ENCODE data around the gene SNX22.
A peak's percentile ranks its signal among the peaks of the same experiment; 100 is the strongest.

SNX22 gene

GRCh38 chr15:64134345-64134829 is 17.1 kb upstream of the SNX22 start:
- DNase-seq = no peak

DNA sequence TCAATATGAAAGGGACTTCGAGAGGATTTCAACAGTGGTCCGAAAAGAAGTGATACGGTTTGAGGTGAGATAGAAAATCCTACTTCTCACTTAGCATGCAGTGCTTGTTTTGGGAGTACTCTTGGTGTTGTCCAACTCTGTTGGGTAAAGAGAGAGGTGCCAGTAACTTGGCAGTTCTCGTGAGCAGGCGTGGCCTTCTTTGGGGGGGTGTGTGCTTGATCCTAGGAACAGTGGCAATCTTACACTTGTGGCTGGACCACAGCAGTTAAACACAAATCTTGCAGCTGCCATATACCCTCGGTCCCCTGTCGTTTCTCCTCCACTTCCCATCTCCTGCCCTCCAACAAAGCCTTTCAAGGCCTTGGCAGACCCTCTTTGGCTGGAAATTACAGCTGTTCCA is 15.2 kb upstream of the SNX22 start:
- no peak for DNase-seq

GRCh38 chr15:64137226-64137833 is 14.2 kb upstream of the SNX22 start:
- DNase-seq = no peak

- DNase-seq = no peak
Measured at GRCh38 chr15:64138331-64138941, 13.1 kb upstream of the SNX22 start.

DNA sequence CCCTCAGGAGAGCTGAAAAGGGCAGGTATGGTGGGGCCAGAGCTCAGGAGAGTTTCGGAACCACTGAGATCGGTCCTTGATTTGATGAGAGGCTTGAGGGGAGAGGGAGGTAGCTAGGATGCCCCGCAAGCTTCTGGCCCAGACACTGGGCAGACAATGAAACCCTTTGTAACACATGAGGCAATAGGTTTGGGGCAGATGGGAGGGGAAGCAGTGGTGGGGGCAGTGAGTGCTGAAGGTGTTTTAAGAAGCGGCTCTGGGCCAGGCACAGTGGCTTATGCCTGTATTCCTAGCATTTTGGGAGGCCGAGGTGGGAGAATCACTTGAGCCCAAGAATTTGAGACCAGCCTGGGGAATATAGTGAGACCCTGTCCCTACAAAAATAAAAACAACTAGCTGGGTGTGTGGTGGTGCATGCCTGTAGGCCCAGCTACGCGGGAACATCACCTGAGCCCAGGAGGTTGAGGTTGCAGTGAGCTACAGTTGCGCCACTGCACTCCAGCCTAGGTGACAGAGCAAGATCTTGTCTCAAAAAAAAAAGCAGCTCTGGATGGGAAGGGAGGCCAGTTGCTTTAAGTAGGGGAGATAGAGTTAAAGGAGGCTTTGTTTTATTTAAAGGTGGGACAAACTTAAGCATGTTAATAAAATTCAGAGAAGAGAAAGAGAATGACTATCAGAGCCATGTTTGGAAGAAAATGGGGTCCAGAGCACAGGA is 9.6 kb upstream of the SNX22 start:
- no peak for DNase-seq

DNA sequence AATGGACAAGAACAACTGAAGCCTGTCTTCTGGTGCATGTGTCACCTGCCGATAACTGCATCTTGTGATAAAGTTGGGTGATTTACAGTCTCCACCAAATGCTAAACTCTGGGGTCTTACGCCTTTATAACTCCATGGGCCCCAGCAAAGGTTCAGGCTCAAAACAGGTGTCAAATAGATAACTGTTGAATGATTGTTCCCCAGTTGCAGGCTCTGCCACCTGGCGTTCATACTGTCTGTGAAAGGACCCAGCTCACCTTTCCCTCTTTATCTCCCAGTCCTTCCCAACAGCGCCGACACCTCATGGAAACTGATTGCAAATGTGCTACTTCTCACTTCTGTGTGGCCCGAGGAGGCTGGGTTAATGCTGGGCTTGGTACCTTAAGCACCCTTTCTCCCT is 8.3 kb upstream of the SNX22 start:
- no peak for DNase-seq

- DNase-seq = no peak
Measured at GRCh38 chr15:64144192-64144564, 7.4 kb upstream of the SNX22 start.

DNA sequence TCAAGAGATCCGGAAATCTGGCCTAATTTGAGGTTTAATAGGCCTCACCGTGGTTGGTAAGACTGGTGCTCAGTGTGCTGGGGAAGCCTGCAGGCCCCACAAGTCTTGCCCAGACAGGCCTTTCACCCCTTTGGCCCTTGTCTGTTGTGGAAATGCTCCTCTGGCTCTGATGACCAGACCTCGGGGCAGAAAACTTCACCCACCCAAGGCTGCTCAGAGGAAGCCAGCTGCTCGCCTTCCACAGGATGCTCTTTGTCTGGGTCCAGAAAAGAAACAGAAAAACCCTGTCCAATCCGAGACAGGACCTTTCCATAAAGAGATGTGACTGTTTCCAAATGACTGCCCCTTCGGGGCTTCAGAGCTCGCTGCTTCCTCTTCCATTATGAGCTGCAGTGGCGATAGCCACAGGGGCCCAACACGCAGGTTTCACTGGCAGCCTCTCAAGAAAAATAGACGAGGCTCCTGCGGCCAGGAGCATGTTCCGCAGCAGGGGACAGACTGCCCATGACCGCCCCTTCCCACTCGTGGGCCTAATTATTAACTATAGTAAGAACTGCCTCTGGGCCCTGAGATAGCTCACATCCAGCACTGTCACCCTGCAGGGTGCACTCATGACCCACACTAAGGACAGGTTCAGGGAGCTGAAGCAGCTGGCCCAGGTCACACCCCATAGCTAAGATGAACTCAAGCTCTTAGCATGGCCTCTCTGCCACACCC is 6.8 kb upstream of the SNX22 start:
- no peak for DNase-seq

GRCh38 chr15:64146041-64146440 is 5.5 kb upstream of the SNX22 start:
- peak; percentile 53 for DNase-seq

DNA sequence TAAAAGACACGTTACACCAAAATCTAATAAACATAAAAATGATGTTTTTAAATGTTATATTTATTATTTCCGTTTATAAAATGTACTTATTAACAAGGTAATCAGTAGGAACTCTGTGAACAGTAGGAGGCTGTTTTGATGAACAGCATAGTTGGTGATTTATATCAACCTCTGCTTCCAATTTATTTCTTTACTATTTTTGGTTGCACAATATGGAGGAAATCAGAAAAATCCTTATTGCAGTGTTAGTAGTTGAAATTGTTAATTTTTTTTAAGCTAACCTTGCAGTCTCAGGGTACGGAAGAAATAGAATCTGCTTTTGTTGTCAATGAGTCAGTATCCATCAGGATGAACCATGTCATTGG is 5.0 kb upstream of the SNX22 start:
- DNase-seq = no peak

DNA sequence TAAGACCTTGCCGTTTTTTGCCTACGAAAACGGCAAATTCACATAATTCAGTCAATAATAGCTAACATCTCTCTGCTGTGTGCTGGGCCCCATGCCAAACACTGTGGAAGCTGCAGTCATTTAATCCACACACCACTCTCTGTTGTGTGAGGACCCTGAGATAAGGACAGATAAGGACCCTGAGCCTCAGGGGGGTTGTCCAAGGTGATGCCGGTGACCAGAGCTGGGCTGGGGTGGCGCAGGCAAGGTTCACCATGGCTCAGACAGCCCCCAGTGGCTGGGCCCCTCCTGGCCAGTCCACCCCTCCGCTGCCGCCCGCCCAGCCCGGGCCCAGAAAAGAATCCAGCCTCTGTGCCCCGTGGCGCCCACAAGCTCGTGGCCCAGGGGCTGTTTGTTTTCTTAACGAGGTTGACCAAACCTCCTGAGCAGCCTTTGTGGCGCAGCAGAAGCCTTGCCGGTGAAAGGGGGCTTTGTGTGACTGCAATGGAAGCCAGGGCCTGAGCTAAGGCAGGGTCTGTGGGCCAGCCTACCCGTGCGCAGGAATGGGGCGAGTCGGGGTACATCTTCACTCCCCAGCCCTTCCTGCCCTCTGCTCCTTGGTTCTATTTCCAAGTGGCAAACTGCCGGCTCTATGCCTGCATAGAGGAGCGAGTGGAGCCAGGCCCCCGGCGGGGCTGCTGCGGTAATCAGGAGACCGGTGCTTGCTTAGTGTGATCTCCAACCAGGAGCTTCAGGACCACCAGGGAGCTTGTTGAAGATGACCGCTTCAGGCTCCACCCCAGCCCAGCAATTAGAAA is 4.4 kb upstream of the SNX22 start:
- peak; percentile 21 for DNase-seq

DNA sequence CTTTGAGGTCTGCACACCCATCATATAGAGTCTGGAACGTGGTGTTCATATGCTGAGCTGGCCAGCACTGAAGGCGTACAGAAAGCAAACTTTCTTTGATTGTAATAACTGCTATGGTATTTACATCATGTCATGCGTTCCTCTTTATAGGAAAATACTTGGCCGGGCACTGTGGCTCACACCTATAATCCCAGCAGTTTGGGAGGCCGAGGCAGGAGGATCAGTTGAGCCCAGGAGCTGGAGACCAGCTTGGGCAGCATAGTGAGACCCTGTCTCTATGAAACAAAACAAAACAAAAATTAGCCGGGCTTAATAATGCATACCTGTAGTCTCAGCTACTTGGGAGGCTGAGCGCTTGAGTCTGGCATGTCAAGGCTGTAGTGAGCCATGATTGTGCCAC is 3.4 kb upstream of the SNX22 start:
- no peak for DNase-seq

GRCh38 chr15:64148581-64148980 is 3.0 kb upstream of the SNX22 start:
- DNase-seq = no peak

- DNase-seq = no peak
Measured at GRCh38 chr15:64149424-64149823, 2.1 kb upstream of the SNX22 start.

DNA sequence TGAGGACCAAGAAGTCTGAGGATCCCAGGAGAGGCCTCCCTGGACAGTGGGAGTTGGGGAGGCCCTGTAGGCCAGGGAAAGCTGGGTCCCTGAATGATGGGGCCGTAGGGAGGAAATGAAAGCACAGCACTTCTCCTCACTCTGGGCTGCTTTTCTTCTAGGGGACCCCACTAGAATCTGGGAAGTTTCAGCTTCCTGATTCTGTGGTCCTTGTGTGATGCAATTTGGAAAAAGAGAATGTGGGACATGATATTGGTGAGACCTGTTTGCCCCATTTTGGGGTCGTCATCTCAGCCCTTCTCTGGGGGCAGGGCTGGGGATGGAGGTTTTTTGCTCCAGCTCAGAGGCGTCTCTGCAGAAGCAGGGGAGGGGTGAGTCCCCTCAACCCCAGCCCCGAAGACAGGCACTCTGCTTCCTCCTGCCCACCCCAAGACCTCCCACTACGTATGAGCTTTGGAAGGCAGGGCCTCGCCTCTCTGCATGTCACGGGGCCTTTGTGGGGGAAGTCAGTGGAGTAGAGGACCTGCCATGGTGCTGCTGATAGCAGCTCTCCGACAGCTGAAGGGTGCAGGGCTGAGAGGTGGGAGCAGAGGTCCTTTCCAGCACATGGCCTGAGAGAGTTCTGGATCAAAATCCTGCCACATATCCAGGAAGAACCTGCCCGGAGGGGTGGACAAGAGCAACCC is 1.5 kb upstream of the SNX22 start:
- no peak for DNase-seq

GRCh38 chr15:64152507-64153387 is 1.2 kb downstream of the SNX22 start:
- peak; percentile 72 for DNase-seq

- peak; percentile 98 for DNase-seq
Measured at GRCh38 chr15:64153480-64154367, 2.2 kb downstream of the SNX22 start.

DNA sequence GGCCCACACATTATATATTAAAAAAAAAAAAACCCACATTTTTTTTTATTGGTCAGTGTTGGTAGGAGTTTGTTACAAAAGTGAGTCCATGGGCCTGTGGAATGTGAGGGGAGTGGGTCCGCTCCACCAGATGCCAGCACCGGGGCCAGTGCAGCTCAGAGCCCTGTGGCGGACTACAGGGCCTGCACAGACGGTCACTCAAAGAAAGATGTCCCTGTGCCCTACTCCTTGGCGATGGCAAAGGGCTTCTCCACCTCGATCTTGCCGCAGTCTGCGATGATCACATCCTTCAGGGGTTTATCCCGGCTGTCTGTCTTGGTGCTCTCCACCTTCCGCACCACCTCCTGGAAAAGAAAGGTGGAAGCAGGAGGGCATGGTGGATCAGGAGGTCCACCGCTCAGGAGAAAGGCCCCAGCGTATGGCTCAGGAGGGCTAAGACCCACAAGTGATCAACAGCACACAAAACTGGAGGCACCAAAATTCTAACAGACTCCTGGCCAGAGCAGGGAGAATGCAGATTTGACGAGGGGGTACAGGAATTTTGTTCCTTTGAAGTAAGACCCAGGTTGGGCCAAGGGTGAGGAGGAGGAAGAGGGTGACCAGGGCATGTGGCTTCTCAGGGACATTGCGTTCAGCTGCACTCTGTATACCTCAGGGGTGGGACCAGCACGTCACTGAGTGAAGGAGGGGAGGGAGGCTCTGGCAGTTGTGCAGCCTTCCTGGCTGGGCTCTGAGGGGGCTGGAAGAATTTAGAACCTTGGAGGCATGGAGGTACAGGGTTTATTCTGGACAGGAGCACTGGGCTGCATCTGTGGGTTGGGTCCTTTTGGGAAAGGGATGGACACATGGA is 4.5 kb downstream of the SNX22 start:
- DNase-seq = no peak

DNA sequence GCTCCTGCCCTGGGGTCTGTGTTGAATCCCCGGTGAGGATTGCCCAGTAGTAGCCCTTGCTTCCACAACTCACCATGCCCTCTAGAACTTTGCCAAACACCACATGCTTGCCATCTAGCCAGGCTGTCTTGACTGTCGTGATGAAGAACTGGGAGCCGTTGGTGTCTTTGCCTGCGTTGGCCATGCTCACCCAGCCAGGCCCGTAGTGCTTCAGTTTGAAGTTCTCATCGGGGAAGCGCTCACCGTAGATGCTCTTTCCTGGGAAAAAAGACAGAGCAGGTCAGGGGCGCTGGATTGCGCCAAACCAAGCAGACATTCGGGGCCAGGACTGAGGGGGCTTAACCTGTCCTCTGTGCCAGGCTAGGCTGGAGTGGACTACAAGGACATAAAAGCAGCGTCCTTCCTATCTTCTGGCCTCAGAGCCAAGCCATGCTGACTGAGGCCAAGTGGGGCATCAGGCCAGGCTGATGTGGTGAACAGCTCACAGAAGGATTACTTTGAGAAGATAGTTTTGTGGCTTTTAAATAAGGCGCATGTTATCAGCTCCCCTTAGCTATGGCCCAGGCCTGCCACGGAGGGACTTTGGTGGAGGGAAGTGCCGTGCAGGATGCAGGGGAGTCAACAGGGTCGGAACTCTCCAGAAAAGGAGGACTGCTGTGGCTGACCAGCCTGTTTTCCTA is 5.3 kb downstream of the SNX22 start:
- no peak for DNase-seq
